Osteoblast (primary cell): ENCODE results near the gene THOC1. TPM values are rescaled to one million over a fixed set of nuclear protein-coding genes. Genes with fewer than 3 reads are reported as not detected.

Experiments used
- DNase-seq: peaks from one replicate; pipeline ENCODE4 v3.0.0; 2011; ENCODE audit warnings: low spot score, mixed read lengths; ENCODE audit not compliant: insufficient read length; ENCODE audit errors: missing footprints
- H2AFZ ChIP-seq: 2 replicates; pipeline ENCODE4 v1.6.0; 2011; ENCODE audit warnings: mild to moderate bottlenecking, low read length
- H3K27ac ChIP-seq: 2 replicates; pipeline ENCODE4 v1.5.1; 2011; ENCODE audit warnings: mild to moderate bottlenecking, low read depth, low read length, moderate library complexity
- H3K27me3 ChIP-seq: 2 replicates; pipeline ENCODE4 v1.6.0; 2012; ENCODE audit warnings: mild to moderate bottlenecking, control low read depth, inconsistent platforms, low read length, moderate library complexity; ENCODE audit not compliant: insufficient read depth
- H3K36me3 ChIP-seq: 2 replicates; pipeline ENCODE4 v1.5.1; 2011; ENCODE audit warnings: mild to moderate bottlenecking, low read length, control low read depth, moderate library complexity; ENCODE audit not compliant: insufficient read depth
- H3K4me1 ChIP-seq: 2 replicates; pipeline ENCODE4 v1.5.1; 2011; ENCODE audit warnings: mild to moderate bottlenecking, low read length, control low read depth, moderate library complexity; ENCODE audit not compliant: insufficient read depth
- H3K4me2 ChIP-seq: 2 replicates; pipeline ENCODE4 v1.6.0; 2011; ENCODE audit warnings: mild to moderate bottlenecking, low read length; ENCODE audit not compliant: insufficient read depth
- H3K4me3 ChIP-seq: fragments of 200-600 bp; sonication (generic); 3 replicates; pipeline ENCODE4 v1.5.1; 2012; ENCODE audit warnings: mild to moderate bottlenecking, low read length, inconsistent platforms; ENCODE audit not compliant: insufficient read depth
- H3K79me2 ChIP-seq: 2 replicates; pipeline ENCODE4 v1.6.0; 2012; ENCODE audit warnings: mild to moderate bottlenecking, low read length, control low read depth, inconsistent platforms; ENCODE audit not compliant: insufficient read depth
- H3K9me3 ChIP-seq: 2 replicates; pipeline ENCODE4 v1.5.1; 2011; ENCODE audit warnings: low read depth, low read length, control low read depth
- H4K20me1 ChIP-seq: 2 replicates; pipeline ENCODE4 v1.6.0; 2012; ENCODE audit warnings: mild to moderate bottlenecking, low read length, control low read depth; ENCODE audit not compliant: insufficient read depth
- CTCF ChIP-seq: IDR thresholded peaks from 2 replicates; pipeline ENCODE4 v1.5.1; 2011; ENCODE audit warnings: mild to moderate bottlenecking, low read depth, low read length, moderate library complexity; ENCODE audit errors: extremely low read depth
- total RNA-seq: library from RNA; depleted of rRNA; stranded (reverse); fragments of >200 nt; gene quantifications from 2 replicates; pipeline ENCODE4 v1.2.3, GENCODE V29; 2012

Gene THOC1
- total RNA-seq, 1 donor: 43.1 TPM

DNA sequence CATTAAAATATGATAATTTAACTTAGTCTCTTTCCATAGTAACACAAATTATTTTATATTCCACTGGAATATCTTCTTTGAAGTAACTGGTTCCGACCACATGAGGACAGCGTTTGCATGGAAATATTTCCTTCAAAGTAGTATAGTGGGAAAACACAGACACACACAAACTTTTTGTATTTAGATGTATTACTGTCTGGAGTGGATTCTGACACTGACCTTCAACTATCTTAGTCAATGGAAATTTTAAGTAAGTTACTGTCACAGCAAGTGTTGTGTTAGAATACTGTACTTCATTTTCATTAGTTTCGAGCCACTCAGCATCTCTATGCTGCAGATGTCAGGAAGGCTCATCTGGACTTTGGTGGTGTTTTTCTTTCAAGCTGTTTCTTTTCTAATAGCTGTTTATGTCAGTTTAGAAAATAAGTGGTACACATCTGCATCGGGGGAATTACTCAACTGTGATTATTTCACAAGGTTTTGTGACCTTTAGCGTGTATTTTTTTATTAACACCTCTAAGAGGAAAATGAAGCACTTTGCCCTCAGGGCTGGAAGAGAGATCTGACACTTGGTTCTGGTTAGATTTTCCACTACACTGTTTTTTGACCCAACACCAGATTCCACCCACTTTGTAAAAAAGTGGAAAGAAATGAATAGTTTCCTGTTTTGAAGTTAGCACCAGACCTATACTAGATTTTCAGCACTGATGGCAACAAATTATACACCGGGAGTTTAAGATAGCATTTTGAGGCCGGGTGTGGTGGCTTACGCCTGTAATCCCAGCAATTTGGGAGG, 18.9 kb upstream of the THOC1 start:
- no peaks in the 10 kb centered on the region for H3K79me2 ChIP-seq
- no peak overlapping the region for H3K27ac ChIP-seq
- no peaks in the 10 kb centered on the region for H3K9me3 ChIP-seq
- no peak for DNase-seq
- no peak overlapping the region for H3K4me3 ChIP-seq
- peaks cover 5% of the 10 kb centered on the region for H3K27me3 ChIP-seq
- no peaks in the 10 kb centered on the region for H4K20me1 ChIP-seq
- TF ChIP-seq CTCF: peak; percentile 68
- no peaks in the 10 kb centered on the region for H3K36me3 ChIP-seq
- no peaks in the 10 kb centered on the region for H3K4me1 ChIP-seq
- H3K4me2 ChIP-seq: peak overlapping the region; percentile 17
- H2AFZ ChIP-seq: no peak overlapping the region

DNA sequence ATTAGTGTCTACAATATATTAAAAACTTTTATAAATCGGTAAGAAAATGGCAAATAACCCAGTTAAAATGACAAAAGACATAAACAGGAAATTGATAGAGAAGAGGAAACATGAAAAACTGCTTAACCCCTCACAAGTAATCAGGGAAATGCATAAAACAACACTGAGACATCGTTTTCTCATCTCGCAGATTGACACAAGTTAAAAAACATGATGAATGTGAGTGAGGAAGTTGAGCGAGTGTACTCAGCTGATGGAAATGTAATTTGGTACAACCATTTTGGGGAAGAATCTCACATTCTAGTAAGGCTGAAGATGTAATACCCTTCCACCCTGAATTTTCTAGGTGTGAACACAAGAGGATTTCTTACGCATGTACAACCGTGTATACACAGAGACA, 18.0 kb upstream of the THOC1 start:
- no peaks in the 10 kb centered on the region for H3K9me3 ChIP-seq
- TF ChIP-seq CTCF: no peak
- no peak overlapping the region for H3K27ac ChIP-seq
- H2AFZ ChIP-seq: peak overlapping the region; percentile 30
- H3K4me3 ChIP-seq: no peak overlapping the region
- H3K4me2 ChIP-seq: peak overlapping the region; percentile 17
- peak; percentile 10 for DNase-seq
- H3K36me3 ChIP-seq: no peaks in the 10 kb centered on the region
- H3K27me3 ChIP-seq: peaks cover 7% of the 10 kb centered on the region
- H4K20me1 ChIP-seq: no peaks in the 10 kb centered on the region
- no peaks in the 10 kb centered on the region for H3K79me2 ChIP-seq
- H3K4me1 ChIP-seq: no peaks in the 10 kb centered on the region

DNA sequence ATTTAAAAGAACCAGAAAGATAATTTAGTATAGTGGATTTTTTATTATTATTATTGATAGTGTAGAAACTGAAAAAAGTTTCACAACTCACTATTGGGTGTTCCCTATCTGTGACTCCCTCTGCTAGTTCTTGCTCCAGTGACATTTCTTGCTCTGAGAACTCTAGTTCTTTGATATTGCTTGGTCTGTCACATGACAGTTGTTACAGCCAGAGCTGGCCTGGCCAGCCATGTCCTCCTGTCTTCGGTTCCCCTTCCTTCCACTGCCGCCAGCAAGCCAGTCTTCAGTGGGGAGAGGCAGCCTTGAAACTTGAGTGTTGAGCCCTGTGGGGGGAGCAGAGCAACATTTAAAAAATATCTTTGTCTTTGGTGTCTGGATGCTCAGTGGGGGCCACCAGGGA, 7.6 kb upstream of the THOC1 start:
- H3K4me3 ChIP-seq: no peak overlapping the region
- H2AFZ ChIP-seq: no peak overlapping the region

More for the DNA sequence above, 7.6 kb upstream of the THOC1 start:
- Histone ChIP-seq H4K20me1 (no peaks in the 10 kb centered on the region), H3K79me2 (no peaks in the 10 kb centered on the region), H3K4me2 (no peak overlapping the region), H3K4me1 (no peaks in the 10 kb centered on the region), H3K36me3 (no peaks in the 10 kb centered on the region), H3K27ac (no peak overlapping the region), H3K27me3 (peaks cover 2% of the 10 kb centered on the region), H3K9me3 (no peaks in the 10 kb centered on the region)
- TF ChIP-seq CTCF: no peak
- DNase-seq: no peak
